Loucy (cell line): Measurements from ENCODE around the gene TDRD15.
"Not testable (repeated sequence)": the region's sequence is repeated elsewhere in the genome, so short reads cannot be mapped to it uniquely, and the experiment has no call there.

Source experiments
- H2AFZ ChIP-seq: fragments of 200-600 bp; sonication (generic); 2 replicates; pipeline ENCODE4 v1.6.0; 2016; ENCODE audit warnings: antibody characterized with exemption, mild to moderate bottlenecking, low read length, moderate library complexity
- H3F3A ChIP-seq: fragments of 200-600 bp; 2 replicates; pipeline ENCODE4 v1.6.0; 2016; ENCODE audit warnings: antibody characterized with exemption, low read depth, mild to moderate bottlenecking
- H3K27me3 ChIP-seq: fragments of 200-600 bp; sonication (generic); 2 replicates; pipeline ENCODE4 v1.6.1; 2014; ENCODE audit warnings: low read length, mild to moderate bottlenecking; ENCODE audit not compliant: insufficient read depth, poor library complexity, severe bottlenecking
- H3K36me3 ChIP-seq: fragments of 200-600 bp; sonication (generic); 2 replicates; pipeline ENCODE4 v1.6.1; 2016; ENCODE audit warnings: low read length; ENCODE audit not compliant: insufficient read depth
- H3K4me1 ChIP-seq: fragments of 200-600 bp; sonication (generic); 2 replicates; pipeline ENCODE4 v1.5.1; 2014; ENCODE audit warnings: low read length, mild to moderate bottlenecking; ENCODE audit not compliant: insufficient read depth, poor library complexity, severe bottlenecking
- H3K4me2 ChIP-seq: fragments of 200-600 bp; sonication (generic); 2 replicates; pipeline ENCODE4 v1.6.0; 2014; ENCODE audit warnings: antibody characterized with exemption, low read length, low read depth, mild to moderate bottlenecking; ENCODE audit not compliant: poor library complexity, severe bottlenecking
- H3K4me3 ChIP-seq: fragments of 200-600 bp; sonication (generic); 2 replicates; pipeline ENCODE4 v1.5.1; 2014; ENCODE audit warnings: low read length, mild to moderate bottlenecking, mixed read lengths; ENCODE audit not compliant: poor library complexity, severe bottlenecking
- H3K79me2 ChIP-seq: fragments of 200-600 bp; sonication (generic); 2 replicates; pipeline ENCODE4 v1.6.1; 2014; ENCODE audit warnings: low read length; ENCODE audit not compliant: insufficient read depth
- H3K9ac ChIP-seq: fragments of 200-600 bp; sonication (generic); 2 replicates; pipeline ENCODE4 v1.6.0; 2014; ENCODE audit warnings: mild to moderate bottlenecking, low read depth, low read length, moderate library complexity; ENCODE audit not compliant: poor library complexity, severe bottlenecking
- H3K9me2 ChIP-seq: fragments of 200-600 bp; sonication (generic); replicated peaks from 2 replicates; pipeline ENCODE4 v1.6.1; 2016; ENCODE audit warnings: low read depth, low read length, mixed read lengths
- H3K9me3 ChIP-seq: fragments of 200-600 bp; sonication (generic); 2 replicates; pipeline ENCODE4 v1.6.1; 2014; ENCODE audit warnings: mild to moderate bottlenecking, antibody characterized with exemption, low read length, low read depth; ENCODE audit not compliant: insufficient read depth
- H4K20me1 ChIP-seq: fragments of 200-600 bp; sonication (generic); 2 replicates; pipeline ENCODE4 v1.6.0; 2014; ENCODE audit warnings: antibody characterized with exemption, low read length, mild to moderate bottlenecking; ENCODE audit not compliant: insufficient read depth, poor library complexity, severe bottlenecking
- CTCF ChIP-seq: fragments of 200-600 bp; sonication (generic); conservative IDR thresholded peaks from 2 replicates; pipeline ENCODE4 v1.5.1; 2014; ENCODE audit warnings: mild to moderate bottlenecking, antibody characterized with exemption, low read length
- EZH2phosphoT487 ChIP-seq: fragments of 200-600 bp; IDR thresholded peaks from 2 replicates; pipeline ENCODE4 v1.6.1; 2018; ENCODE audit warnings: antibody characterized with exemption, mild to moderate bottlenecking, moderate library complexity, borderline replicate concordance

Gene TDRD15

GRCh38 chr2:21098294-21098693 lies 25.5 kb upstream of the TDRD15 start:
- Histone ChIP-seq H3K4me2 (no peak overlapping the region), H4K20me1 (no peaks in the 10 kb centered on the region), H3F3A (no peaks in the 10 kb centered on the region), H3K4me1 (no peaks in the 10 kb centered on the region), H3K79me2 (no peaks in the 10 kb centered on the region), H3K9me2 (no peaks in the 10 kb centered on the region), H3K27me3 (no peaks in the 10 kb centered on the region), H3K9ac (no peak overlapping the region), H2AFZ (no peak overlapping the region), H3K9me3 (no peaks in the 10 kb centered on the region), H3K36me3 (no peaks in the 10 kb centered on the region), H3K4me3 (no peak overlapping the region)
- TF ChIP-seq EZH2phosphoT487 (no peak), CTCF (no peak)

- Histone ChIP-seq H3K9ac (no peak overlapping the region), H4K20me1 (no peaks in the 10 kb centered on the region), H3K4me2 (no peak overlapping the region), H3K79me2 (no peaks in the 10 kb centered on the region), H3K4me1 (no peaks in the 10 kb centered on the region), H3K27me3 (no peaks in the 10 kb centered on the region), H3K9me3 (no peaks in the 10 kb centered on the region), H3F3A (no peaks in the 10 kb centered on the region), H3K9me2 (no peaks in the 10 kb centered on the region), H3K36me3 (no peaks in the 10 kb centered on the region), H2AFZ (no peak overlapping the region), H3K4me3 (no peak overlapping the region)
- TF ChIP-seq EZH2phosphoT487 (no peak), CTCF (no peak)
Observed at GRCh38 chr2:21099281-21099907, 24.4 kb upstream of the TDRD15 start.

GRCh38 chr2:21101514-21102155 lies 22.1 kb upstream of the TDRD15 start:
- not testable (repeated sequence) for H3K36me3 ChIP-seq, H4K20me1 ChIP-seq, H3K9ac ChIP-seq, H3K9me3 ChIP-seq, H3K4me2 ChIP-seq, H3K27me3 ChIP-seq, H3K79me2 ChIP-seq, H3K4me1 ChIP-seq, H2AFZ ChIP-seq, H3K9me2 ChIP-seq, H3K4me3 ChIP-seq, H3F3A ChIP-seq

- no peaks in the 10 kb centered on the region for H3K9me3 ChIP-seq
- H3K4me2 ChIP-seq = no peak overlapping the region
- H3K4me1 ChIP-seq = no peaks in the 10 kb centered on the region
- no peak overlapping the region for H3K9ac ChIP-seq
- H3K36me3 ChIP-seq = no peaks in the 10 kb centered on the region
- no peaks in the 10 kb centered on the region for H3K79me2 ChIP-seq
- no peak overlapping the region for H2AFZ ChIP-seq
- no peaks in the 10 kb centered on the region for H3K9me2 ChIP-seq
- H3F3A ChIP-seq = no peaks in the 10 kb centered on the region
- no peak overlapping the region for H3K4me3 ChIP-seq
- TF ChIP-seq CTCF (no peak), EZH2phosphoT487 (no peak)
- H3K27me3 ChIP-seq = no peaks in the 10 kb centered on the region
- no peaks in the 10 kb centered on the region for H4K20me1 ChIP-seq
Observed at GRCh38 chr2:21102356-21102755, 21.4 kb upstream of the TDRD15 start.
